Heart left ventricle (tissue), 16 donors: ENCODE measurements around the gene ARAP1. TPM values are rescaled to one million over a fixed set of nuclear protein-coding genes. Genes with fewer than 3 reads are reported as not detected.

ENCODE experiments used
- ATAC-seq, 4 donors: fragments of 200-7000 bp; cut with Tn5 transposase; one replicate each; pipeline ENCODE4 v1.9.1; 2020 to 2022; ENCODE audit warnings: moderate library complexity in 4 of 4, mild to moderate bottlenecking in 3 of 4, moderate number of reproducible peaks in 1 of 4
- DNase-seq, 5 donors: peaks; one replicate each; pipeline ENCODE4 v3.0.0-alpha.2; 2020
- H3K27ac ChIP-seq, 12 donors: fragments of 200-600 bp; sonication (generic) in 4 of 12; one replicate each; pipeline versions ENCODE4 v1.5.0 to v1.8.0; 2016 to 2022; ENCODE audit warnings: mild to moderate bottlenecking in 2 of 12
- H3K27me3 ChIP-seq, 9 donors: fragments of 200-600 bp; sonication (generic) in 2 of 9; one replicate each; pipeline versions ENCODE4 v1.5.1 to v1.8.0; 2016 to 2022; ENCODE audit warnings: mild to moderate bottlenecking in 3 of 9
- H3K36me3 ChIP-seq, 9 donors: fragments of 200-600 bp; sonication (generic) in 2 of 9; one replicate each; pipeline versions ENCODE4 v1.5.0 to v1.8.0; 2018 to 2022; ENCODE audit warnings: mild to moderate bottlenecking in 2 of 9
- H3K4me1 ChIP-seq, 12 donors: fragments of 200-600 bp; sonication (generic) in 4 of 12; one replicate each; pipeline versions ENCODE4 v1.5.0 to v1.8.0; 2016 to 2022; ENCODE audit warnings: mild to moderate bottlenecking in 3 of 12
- H3K4me3 ChIP-seq, 12 donors: fragments of 200-600 bp; sonication (generic) in 4 of 12; one replicate each; pipeline versions ENCODE4 v1.5.0 to v1.8.0; 2017 to 2022; ENCODE audit warnings: mild to moderate bottlenecking in 9 of 12, moderate library complexity in 4 of 12
- H3K9me3 ChIP-seq, 12 donors: fragments of 200-600 bp; sonication (generic) in 4 of 12; one replicate each; pipeline versions ENCODE4 v1.5.0 to v1.8.0; 2016 to 2022; ENCODE audit warnings: mild to moderate bottlenecking in 1 of 12
- CTCF ChIP-seq, 12 donors: fragments of 200-600 bp; sonication (generic) in 4 of 12; IDR thresholded peaks; one replicate each; pipeline versions ENCODE4 v1.5.0 to v1.8.0; 2018 to 2022; ENCODE audit warnings: antibody characterized with exemption in 12 of 12, mild to moderate bottlenecking in 5 of 12
- POLR2A ChIP-seq, 2 donors: fragments of 450-650 bp; IDR thresholded peaks; one replicate each; pipeline ENCODE4 v1.6.1; 2017; ENCODE audit warnings: antibody characterized with exemption in 2 of 2, mild to moderate bottlenecking in 2 of 2, moderate library complexity in 2 of 2
- WGBS, 4 donors: extraction: QIAGEN DNeasy Blood & Tissue Kit in 2 of 4; methylation state at CpG; one replicate each; pipeline versions ENCODE4 v1.1.5 to v1.1.7; 2013 to 2018; 5-methylcytosine and 5-hydroxymethylcytosine counted together
- intact Hi-C, 10 donors: fragments of 100-400 bp; cut with DNase I; formaldehyde crosslinking; loops; one replicate each; pipeline versions ENCODE4 v1.11.1 to v1.14.2; 2022
- polyA plus RNA-seq, 2 donors: library from polyadenylated mRNA; stranded (reverse); fragments of 200-250 nt; gene quantifications; one replicate each; pipeline ENCODE4 v1.2.3, GENCODE V29; 2013
- total RNA-seq, 9 donors: library from RNA; depleted of rRNA in 2 of 9; stranded (reverse); fragments of >200 nt in 2 of 9; fragmentation: NEBNext Ultra II Directional in 3 of 9; extraction: Animal tissue kit (Norgen Biotek cat#: 25700) in 3 of 9; gene quantifications; one replicate each; pipeline versions ENCODE4 v1.1.0 to v1.2.4, GENCODE V29; 2016 to 2023
- donor health status: ischemic (EF 13 %, LVEDD 7.1; RV severe dilation, severe dysfunction).
- donor health status: healthy with polysubstance abuse.
- donor health status: DM: no; HTN: yes; CAD: no.
- donor health status: DM: no; HTN: no; CAD: no.
- donor health status: ischemic (EF 25% LVEDD 6.9; RV normal size, moderate dysfunction).
- donor health status: ischemic (EF 25% LVEDD 5.7; RV mildly dilated, moderate dysfunction).
- donor health status: healthy.
- donor health status: DM: yes; HTN: yes; CAD: no.
- donor health status: ischemic (EF 35%, LVEDD 5.7; RV mildly dilated, moderate dysfunction).
- donor health status: nonischemic (EF 11% LVEDD 7.7; RV severe dilation, severe dysfunction).
- donor health status: DM: yes; HTN: yes; CAD: no.
- donor health status: PGD.
- donor health status: ischemic (EF 29% LVEDD 5.4; RV normal size, mild dysfunction).
- donor health status: nonischemic (EF 23%, LVEDD 6.1; RV moderate dilation, normal function).

The ARAP1 gene
- total and polyA plus RNA-seq, 11 donors, result 35.4 to 116 (median 43.6) TPM

GRCh38 chr11:72683782-72684200, 68.4 kb downstream of the ARAP1 start:
- peak; percentile 79 to 95 (median 89) for TF ChIP-seq CTCF (IDR thresholded peaks at IDR 0.05)
- TF ChIP-seq POLR2A (IDR thresholded peaks at IDR 0.05), result no peak
- peak overlapping the region in 6 of 12 donors; percentile 38 to 72 (median 66) for H3K27ac ChIP-seq
- WGBS, 4 donors, result 43 to 73% (median 58%) methylated on average over 4 to 7 of the region's 7 CpGs

GRCh38 chr11:72682858-72683243, 69.4 kb downstream of the ARAP1 start:
- intact Hi-C loops, result loop anchor here in 9 of 10 donors (1.0 to 10.0 kb wide), 8 partner anchors 96 to 212 kb away; no protein-coding TSS in a partner anchor
- no peak for TF ChIP-seq CTCF (IDR thresholded peaks at IDR 0.05)
- no peak for TF ChIP-seq POLR2A (IDR thresholded peaks at IDR 0.05)
- no peaks in the 10 kb centered on the region for H3K9me3 ChIP-seq
- peaks cover 0 to 52% (median 31%) of the 10 kb centered on the region in 12 donors for H3K4me1 ChIP-seq
- peaks cover 0 to 11% (median 4%) of the 10 kb centered on the region in 9 donors for H3K27me3 ChIP-seq
- 60 to 71% (median 66%) methylated on average over 4 of the region's 4 CpGs for WGBS, 4 donors
- no peak for DNase-seq
- no peak for ATAC-seq
- peaks cover 0 to 39% (median 36%) of the 10 kb centered on the region in 9 donors for H3K36me3 ChIP-seq
- no peak overlapping the region for H3K4me3 ChIP-seq
- no peak overlapping the region for H3K27ac ChIP-seq

More at GRCh38 chr11:72683782-72684200, 68.4 kb downstream of the ARAP1 start:
- Histone ChIP-seq H3K36me3 (peaks cover 0 to 49% (median 46%) of the 10 kb centered on the region in 9 donors), H3K27me3 (peaks cover 0 to 4% (median 0%) of the 10 kb centered on the region in 9 donors), H3K4me1 (peaks cover 0 to 61% (median 31%) of the 10 kb centered on the region in 12 donors), H3K9me3 (no peaks in the 10 kb centered on the region), H3K4me3 (no peak overlapping the region)
- ATAC-seq (peak; percentile 43 to 60 (median 46)), DNase-seq (peak; percentile 53 to 83 (median 65))
- intact Hi-C loops, result loop anchor here in 9 of 10 donors (1.0 to 10.0 kb wide), 8 partner anchors 96 to 213 kb away; no protein-coding TSS in a partner anchor

- intact Hi-C loops, result loop anchor here in 9 of 10 donors (2.0 to 10.0 kb wide), 7 partner anchors 95 to 212 kb away; no protein-coding TSS in a partner anchor
- DNase-seq (no peak), ATAC-seq (no peak)
- TF ChIP-seq POLR2A (IDR thresholded peaks at IDR 0.05), result no peak
- TF ChIP-seq CTCF (IDR thresholded peaks at IDR 0.05), result no peak
- 70 to 89% (median 82%) methylated on average over 5 of the region's 5 CpGs for WGBS, 4 donors
- H3K9me3 ChIP-seq, result no peaks in the 10 kb centered on the region
- H3K36me3 ChIP-seq, result peaks cover 0 to 34% (median 31%) of the 10 kb centered on the region in 9 donors
- H3K4me1 ChIP-seq, result peaks cover 0 to 47% (median 29%) of the 10 kb centered on the region in 12 donors
- H3K4me3 ChIP-seq, result no peak overlapping the region
- peaks cover 0 to 16% (median 4%) of the 10 kb centered on the region in 9 donors for H3K27me3 ChIP-seq
- H3K27ac ChIP-seq, result no peak overlapping the region
Observed at GRCh38 chr11:72682238-72682857, 69.9 kb downstream of the ARAP1 start.
